Ovary (tissue), 9 donors: Measurements from ENCODE around the gene PIM1. TPM values are rescaled to one million over a fixed set of nuclear protein-coding genes. Genes with fewer than 3 reads are reported as not detected.

ENCODE experiments used
- DNase-seq, 5 donors: peaks; one replicate each; pipeline ENCODE4 v3.0.0-alpha.2; 2019 to 2020
- H3K27ac ChIP-seq, 2 donors: fragments of 200-600 bp; one replicate each; pipeline versions ENCODE4 v1.5.1 to v1.8.0; 2019 to 2022
- H3K27me3 ChIP-seq: fragments of 200-600 bp; one replicate; pipeline ENCODE4 v1.8.0; 2022
- H3K36me3 ChIP-seq: fragments of 200-600 bp; sonication (generic); one replicate; pipeline ENCODE4 v1.5.1; 2019
- H3K4me1 ChIP-seq: one replicate; pipeline ENCODE4 v1.8.1; 2013; ENCODE audit warnings: mild to moderate bottlenecking, moderate library complexity; ENCODE audit not compliant: insufficient read depth
- H3K4me3 ChIP-seq: fragments of 200-600 bp; sonication (generic); one replicate; pipeline ENCODE4 v1.5.1; 2017
- H3K9me3 ChIP-seq, 2 donors: fragments of 200-600 bp in 1 of 2; sonication (generic) in 1 of 2; one replicate each; pipeline versions ENCODE4 v1.5.1 to v1.8.1; 2013 to 2019; ENCODE audit warnings: mild to moderate bottlenecking in 1 of 2, moderate library complexity in 1 of 2
- CTCF ChIP-seq, 3 donors: fragments of 450-650 bp in 2 of 3; fragments of 200-600 bp in 1 of 3; IDR thresholded peaks; one replicate each; pipeline versions ENCODE4 v1.5.1 to v1.8.0; 2016 to 2022; ENCODE audit warnings: antibody characterized with exemption in 3 of 3, mild to moderate bottlenecking in 1 of 3
- EP300 ChIP-seq: sonication (generic); formaldehyde crosslinking; IDR thresholded peaks from one replicate; pipeline ENCODE4 v1.6.1; 2017; ENCODE audit warnings: antibody characterized with exemption
- POLR2A ChIP-seq: fragments of 450-650 bp; IDR thresholded peaks from one replicate; pipeline ENCODE4 v1.6.1; 2017; ENCODE audit warnings: antibody characterized with exemption, mild to moderate bottlenecking, moderate library complexity
- WGBS, 3 donors: extraction: QIAGEN DNeasy Blood & Tissue Kit in 1 of 3; methylation state at CpG; one replicate each; pipeline versions ENCODE4 v1.1.5 to v1.1.7; 2013 to 2017; 5-methylcytosine and 5-hydroxymethylcytosine counted together
- intact Hi-C, 4 donors: fragments of 100-400 bp; cut with DNase I; formaldehyde crosslinking; loops; one replicate each; pipeline versions ENCODE4 v1.11.0 to v1.15.1; 2022 to 2023
- polyA plus RNA-seq, 2 donors: library from polyadenylated mRNA; stranded (reverse); fragments of 200-250 nt in 1 of 2; fragments of 350-450 nt in 1 of 2; fragmentation: Illumina TruSeq in 1 of 2; extraction: RNeasy Lipid Tissue Mini Kit (QIAGEN cat#74804) in 1 of 2; gene quantifications; one replicate each; pipeline ENCODE4 v1.2.3, GENCODE V29; 2013 to 2014
- total RNA-seq, 7 donors: library from RNA; depleted of rRNA in 2 of 7; stranded (reverse); fragments of >200 nt in 2 of 7; fragmentation: NEBNext Ultra II Directional in 3 of 7; extraction: Animal tissue kit (Norgen Biotek cat#: 25700) in 3 of 7; gene quantifications; one replicate each; pipeline versions ENCODE4 v1.1.0 to v1.2.4, GENCODE V29; 2016 to 2023
- donor health status: DM: no; HTN: no; CAD: no; lungs with moderate emphysema.
- donor health status: DM: no; HTN: no; CAD: no.
- donor health status: Bipolar disorder and iron deficiency.
- donor health status: DM: yes; HTN: yes; CAD: no.
- donor health status: DM: no; HTN: no; CAD: no.
- donor health status: DM: yes; HTN: yes; CAD: no.

The PIM1 gene
- total and polyA plus RNA-seq, 9 donors = 34.2 to 135 (median 64.9) TPM

DNA sequence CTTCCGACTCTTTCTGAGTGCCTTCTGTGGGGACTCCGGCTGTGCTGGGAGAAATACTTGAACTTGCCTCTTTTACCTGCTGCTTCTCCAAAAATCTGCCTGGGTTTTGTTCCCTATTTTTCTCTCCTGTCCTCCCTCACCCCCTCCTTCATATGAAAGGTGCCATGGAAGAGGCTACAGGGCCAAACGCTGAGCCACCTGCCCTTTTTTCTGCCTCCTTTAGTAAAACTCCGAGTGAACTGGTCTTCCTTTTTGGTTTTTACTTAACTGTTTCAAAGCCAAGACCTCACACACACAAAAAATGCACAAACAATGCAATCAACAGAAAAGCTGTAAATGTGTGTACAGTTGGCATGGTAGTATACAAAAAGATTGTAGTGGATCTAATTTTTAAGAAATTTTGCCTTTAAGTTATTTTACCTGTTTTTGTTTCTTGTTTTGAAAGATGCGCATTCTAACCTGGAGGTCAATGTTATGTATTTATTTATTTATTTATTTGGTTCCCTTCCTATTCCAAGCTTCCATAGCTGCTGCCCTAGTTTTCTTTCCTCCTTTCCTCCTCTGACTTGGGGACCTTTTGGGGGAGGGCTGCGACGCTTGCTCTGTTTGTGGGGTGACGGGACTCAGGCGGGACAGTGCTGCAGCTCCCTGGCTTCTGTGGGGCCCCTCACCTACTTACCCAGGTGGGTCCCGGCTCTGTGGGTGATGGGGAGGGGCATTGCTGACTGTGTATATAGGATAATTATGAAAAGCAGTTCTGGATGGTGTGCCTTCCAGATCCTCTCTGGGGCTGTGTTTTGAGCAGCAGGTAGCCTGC, 4.8 kb downstream of the PIM1 start:
- TF ChIP-seq CTCF (IDR thresholded peaks at IDR 0.05) = no peak
- no peak for TF ChIP-seq EP300
- no peak for TF ChIP-seq POLR2A
- Histone ChIP-seq H3K9me3 (no peaks in the 10 kb centered on the region), H3K27ac (no peak overlapping the region), H3K4me3 (no peak overlapping the region), H3K27me3 (no peaks in the 10 kb centered on the region), H3K36me3 (no peaks in the 10 kb centered on the region), H3K4me1 (no peaks in the 10 kb centered on the region)
- intact Hi-C loops = loop anchor here in 2 of 4 donors (5.0 kb wide), 2 partner anchors 33 to 122 kb away; no protein-coding TSS in a partner anchor
- peak in 1 of 5 donors; percentile 31 for DNase-seq
- WGBS, 3 donors = 66 to 70% (median 67%) methylated on average over 10 of the region's 10 CpGs

DNA sequence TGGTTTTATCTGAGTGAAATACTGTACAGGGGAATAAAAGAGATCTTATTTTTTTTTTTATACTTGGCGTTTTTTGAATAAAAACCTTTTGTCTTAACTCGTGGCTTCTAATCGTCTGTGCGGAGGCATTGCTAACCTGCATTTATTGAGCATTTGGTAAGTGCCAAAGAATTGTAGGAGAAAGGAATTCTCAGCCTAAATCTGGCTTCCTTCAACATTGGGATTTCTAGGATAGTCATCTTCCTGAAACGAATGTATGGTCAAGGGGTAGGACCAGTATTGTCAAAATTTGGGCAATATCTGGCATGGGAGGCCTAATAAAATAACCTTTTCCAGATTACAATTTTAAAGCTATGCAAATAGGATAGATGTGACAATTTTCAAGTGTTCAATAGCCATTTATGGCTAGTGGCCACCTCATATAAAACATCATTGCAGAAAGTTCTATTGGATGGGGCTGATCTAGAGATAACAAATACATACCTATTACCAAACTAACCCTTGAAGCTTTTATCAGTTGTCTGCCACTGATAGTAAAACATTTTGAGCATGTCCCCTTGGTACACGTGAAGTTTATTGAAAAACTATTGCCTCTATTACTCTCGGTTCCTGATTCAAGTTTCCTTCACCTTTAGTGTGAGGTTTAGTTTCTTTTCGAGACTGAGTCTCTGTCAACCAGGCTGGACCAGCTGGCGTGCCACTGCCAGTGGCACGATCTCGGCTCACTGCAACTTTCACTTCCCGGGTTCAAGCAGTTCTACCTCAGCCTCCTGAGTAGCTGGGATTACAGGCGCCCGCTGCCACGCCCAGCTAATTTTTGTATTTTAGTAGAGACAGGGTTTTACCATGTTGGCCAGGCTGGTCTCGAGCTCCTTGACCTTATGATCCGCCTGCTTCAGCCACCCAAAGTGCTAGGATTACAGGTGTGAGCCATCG, 5.6 kb downstream of the PIM1 start:
- H3K4me3 ChIP-seq = no peak overlapping the region
- no peak overlapping the region for H3K27ac ChIP-seq
- H3K27me3 ChIP-seq = no peaks in the 10 kb centered on the region
- 75 to 76% (median 75%) methylated on average over 18 of the region's 18 CpGs for WGBS, 3 donors
- DNase-seq = peak in 1 of 5 donors; percentile 37
- no peaks in the 10 kb centered on the region for H3K4me1 ChIP-seq
- intact Hi-C loops = no loop called here
- no peaks in the 10 kb centered on the region for H3K9me3 ChIP-seq
- TF ChIP-seq POLR2A (no peak), CTCF (IDR thresholded peaks at IDR 0.05) (no peak), EP300 (no peak)
- H3K36me3 ChIP-seq = no peaks in the 10 kb centered on the region

- TF ChIP-seq CTCF (IDR thresholded peaks at IDR 0.05) (no peak), POLR2A (no peak), EP300 (no peak)
- Histone ChIP-seq H3K27me3 (no peaks in the 10 kb centered on the region), H3K27ac (no peak overlapping the region), H3K9me3 (no peaks in the 10 kb centered on the region), H3K4me3 (no peak overlapping the region), H3K36me3 (no peaks in the 10 kb centered on the region), H3K4me1 (no peaks in the 10 kb centered on the region)
- 89 to 92% (median 89%) methylated on average over 15 of the region's 15 CpGs for WGBS, 3 donors
- peak in 2 of 5 donors; percentile 35 to 37 for DNase-seq
- intact Hi-C loops = no loop called here
Observed at GRCh38 chr6:37176268-37177076, 6.5 kb downstream of the PIM1 start.
